ENCODE results near the gene PARD3. TPM values are rescaled to one million over a fixed set of nuclear protein-coding genes. Genes with fewer than 3 reads are reported as not detected.

Gene PARD3
- total RNA-seq, 2 experiments from 2014 or later = 0.53 to 0.71 TPM

GRCh38 chr10:34726862-34727261 lies 88.2 kb downstream of the PARD3 start:
- Mint-ChIP-seq H3K27ac (no peak overlapping the region), H3K9me3 (no peaks in the 10 kb centered on the region), H3K4me3 (no peak overlapping the region), H3K36me3 (ENCODE audit: low read depth) (no peaks in the 10 kb centered on the region), H3K4me1 (ENCODE audit: low read depth) (no peaks in the 10 kb centered on the region), H3K27me3 (peaks cover 7% of the 10 kb centered on the region)
- Histone ChIP-seq H3K27ac (ENCODE audit: low read depth in 1 of 2, low read length in 2 of 2) (no peak overlapping the region), H3K9me3 (ENCODE audit: control insufficient read depth in 1 of 2, insufficient read depth in 1 of 2, low read length in 2 of 2) (no peaks in the 10 kb centered on the region), H3K4me3 (ENCODE audit: low read length) (no peak overlapping the region), H3K36me3 (ENCODE audit: insufficient read depth, low read length) (no peaks in the 10 kb centered on the region), H3K4me1 (ENCODE audit: insufficient read depth, low read length) (no peaks in the 10 kb centered on the region), H3K27me3 (ENCODE audit: control insufficient read depth in 1 of 2, insufficient read depth in 2 of 2, low read length in 2 of 2) (no peaks in the 10 kb centered on the region)
- ATAC-seq (ENCODE audit: poor library complexity) (no peak), DNase-seq (no peak)
- POLR2A ChIA-PET = no interaction called here
- TF ChIP-seq, protein P1, sequence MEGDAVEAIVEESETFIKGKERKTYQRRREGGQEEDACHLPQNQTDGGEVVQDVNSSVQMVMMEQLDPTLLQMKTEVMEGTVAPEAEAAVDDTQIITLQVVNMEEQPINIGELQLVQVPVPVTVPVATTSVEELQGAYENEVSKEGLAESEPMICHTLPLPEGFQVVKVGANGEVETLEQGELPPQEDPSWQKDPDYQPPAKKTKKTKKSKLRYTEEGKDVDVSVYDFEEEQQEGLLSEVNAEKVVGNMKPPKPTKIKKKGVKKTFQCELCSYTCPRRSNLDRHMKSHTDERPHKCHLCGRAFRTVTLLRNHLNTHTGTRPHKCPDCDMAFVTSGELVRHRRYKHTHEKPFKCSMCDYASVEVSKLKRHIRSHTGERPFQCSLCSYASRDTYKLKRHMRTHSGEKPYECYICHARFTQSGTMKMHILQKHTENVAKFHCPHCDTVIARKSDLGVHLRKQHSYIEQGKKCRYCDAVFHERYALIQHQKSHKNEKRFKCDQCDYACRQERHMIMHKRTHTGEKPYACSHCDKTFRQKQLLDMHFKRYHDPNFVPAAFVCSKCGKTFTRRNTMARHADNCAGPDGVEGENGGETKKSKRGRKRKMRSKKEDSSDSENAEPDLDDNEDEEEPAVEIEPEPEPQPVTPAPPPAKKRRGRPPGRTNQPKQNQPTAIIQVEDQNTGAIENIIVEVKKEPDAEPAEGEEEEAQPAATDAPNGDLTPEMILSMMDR (IDR thresholded peaks at IDR 0.05) = no peak
- intact Hi-C loops (cut with DNase I, micrococcal nuclease) = no loop called here
- CTCF ChIA-PET = no interaction called here

GRCh38 chr10:34723750-34724149 lies 91.3 kb downstream of the PARD3 start:
- H3K9me3 Mint-ChIP-seq = no peaks in the 10 kb centered on the region
- Histone ChIP-seq H3K9me3 (ENCODE audit: control insufficient read depth in 1 of 2, insufficient read depth in 1 of 2, low read length in 2 of 2) (no peaks in the 10 kb centered on the region), H3K27ac (ENCODE audit: low read depth in 1 of 2, low read length in 2 of 2) (no peak overlapping the region), H3K4me3 (ENCODE audit: low read length) (no peak overlapping the region), H3K4me1 (ENCODE audit: insufficient read depth, low read length) (no peaks in the 10 kb centered on the region), H3K27me3 (ENCODE audit: control insufficient read depth in 1 of 2, insufficient read depth in 2 of 2, low read length in 2 of 2) (no peaks in the 10 kb centered on the region), H3K36me3 (ENCODE audit: insufficient read depth, low read length) (no peaks in the 10 kb centered on the region)
- POLR2A ChIA-PET = no interaction called here
- intact Hi-C loops (cut with DNase I, micrococcal nuclease) = no loop called here
- no peak overlapping the region for H3K27ac Mint-ChIP-seq
- DNase-seq (no peak), ATAC-seq (ENCODE audit: poor library complexity) (no peak)
- no peaks in the 10 kb centered on the region for H3K4me1 Mint-ChIP-seq (ENCODE audit: low read depth)
- peaks cover 7% of the 10 kb centered on the region for H3K27me3 Mint-ChIP-seq
- no peaks in the 10 kb centered on the region for H3K36me3 Mint-ChIP-seq (ENCODE audit: low read depth)
- no peak overlapping the region for H3K4me3 Mint-ChIP-seq
- TF ChIP-seq, protein P1 (IDR thresholded peaks at IDR 0.05) = no peak
- CTCF ChIA-PET = no interaction called here

- no peak overlapping the region for H3K27ac Mint-ChIP-seq
- H3K27me3 ChIP-seq (ENCODE audit: control insufficient read depth in 1 of 2, insufficient read depth in 2 of 2, low read length in 2 of 2) = no peaks in the 10 kb centered on the region
- POLR2A ChIA-PET = no interaction called here
- no peak overlapping the region for H3K27ac ChIP-seq (ENCODE audit: low read depth in 1 of 2, low read length in 2 of 2)
- H3K4me1 Mint-ChIP-seq (ENCODE audit: low read depth) = no peaks in the 10 kb centered on the region
- ATAC-seq (ENCODE audit: poor library complexity) (no peak), DNase-seq (no peak)
- H3K9me3 Mint-ChIP-seq = no peaks in the 10 kb centered on the region
- H3K36me3 Mint-ChIP-seq (ENCODE audit: low read depth) = no peaks in the 10 kb centered on the region
- CTCF ChIA-PET = no interaction called here
- H3K36me3 ChIP-seq (ENCODE audit: insufficient read depth, low read length) = no peaks in the 10 kb centered on the region
- no peak overlapping the region for H3K4me3 Mint-ChIP-seq
- intact Hi-C loops (cut with DNase I, micrococcal nuclease) = no loop called here
- TF ChIP-seq, protein P1 (IDR thresholded peaks at IDR 0.05) = no peak
- H3K4me3 ChIP-seq (ENCODE audit: low read length) = no peak overlapping the region
- no peaks in the 10 kb centered on the region for H3K9me3 ChIP-seq (ENCODE audit: control insufficient read depth in 1 of 2, insufficient read depth in 1 of 2, low read length in 2 of 2)
- H3K27me3 Mint-ChIP-seq = peaks cover 7% of the 10 kb centered on the region
- no peaks in the 10 kb centered on the region for H3K4me1 ChIP-seq (ENCODE audit: insufficient read depth, low read length)
Observed at GRCh38 chr10:34722404-34722803, 92.7 kb downstream of the PARD3 start.
